HG03139 (cell line): ENCODE measurements around the gene ADCK1.
"Not testable (repeated sequence)": the region's sequence is repeated elsewhere in the genome, so short reads cannot be mapped to it uniquely, and the experiment has no call there.

Source experiments
- ATAC-seq: cut with Tn5 transposase; IDR thresholded peaks from one replicate; pipeline ENCODE4 v1.9.1; 2021; ENCODE audit not compliant: unreplicated experiment

ADCK1 gene

GRCh38 chr14:77897374-77897773, 97.5 kb downstream of the ADCK1 start:
- ATAC-seq: no peak

DNA sequence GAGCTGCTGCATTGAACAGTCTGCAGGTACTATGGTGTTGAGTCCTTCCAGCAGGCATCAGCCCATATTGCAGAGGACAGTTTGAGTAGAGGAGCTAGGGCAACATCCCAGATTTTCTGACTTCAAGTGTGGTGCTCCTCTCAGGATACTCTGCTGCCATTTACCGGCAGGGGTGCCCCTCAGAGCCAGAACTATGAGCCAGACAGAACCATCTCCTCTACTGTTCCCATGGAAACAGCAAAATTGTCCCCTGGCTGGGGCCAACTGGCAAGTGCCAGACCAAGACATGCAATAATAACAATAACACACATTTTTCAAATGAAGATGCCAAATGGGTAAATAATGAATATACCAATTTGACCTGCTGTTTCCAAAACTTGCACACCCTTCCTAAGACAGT, 102.9 kb downstream of the ADCK1 start:
- ATAC-seq: no peak

DNA sequence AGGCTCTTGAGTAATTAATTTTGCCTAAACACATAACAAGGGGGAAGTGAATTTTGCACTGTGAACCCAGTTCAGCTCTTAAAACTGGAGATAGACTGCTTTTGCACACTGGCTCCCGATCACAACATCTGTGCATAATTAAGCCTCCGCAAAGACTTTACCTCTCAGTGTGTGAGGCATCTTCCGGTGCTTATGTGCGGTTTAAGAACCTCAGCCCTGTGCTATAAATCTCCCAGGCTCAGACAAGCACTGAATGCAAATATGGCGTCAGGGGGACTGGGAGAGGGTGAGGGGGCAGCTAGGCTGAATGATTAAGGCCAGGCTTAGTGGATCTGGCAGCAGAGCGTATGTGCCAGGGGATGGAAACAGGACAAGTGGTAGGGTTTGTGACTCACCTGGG, 103.3 kb downstream of the ADCK1 start:
- ATAC-seq: no peak

DNA sequence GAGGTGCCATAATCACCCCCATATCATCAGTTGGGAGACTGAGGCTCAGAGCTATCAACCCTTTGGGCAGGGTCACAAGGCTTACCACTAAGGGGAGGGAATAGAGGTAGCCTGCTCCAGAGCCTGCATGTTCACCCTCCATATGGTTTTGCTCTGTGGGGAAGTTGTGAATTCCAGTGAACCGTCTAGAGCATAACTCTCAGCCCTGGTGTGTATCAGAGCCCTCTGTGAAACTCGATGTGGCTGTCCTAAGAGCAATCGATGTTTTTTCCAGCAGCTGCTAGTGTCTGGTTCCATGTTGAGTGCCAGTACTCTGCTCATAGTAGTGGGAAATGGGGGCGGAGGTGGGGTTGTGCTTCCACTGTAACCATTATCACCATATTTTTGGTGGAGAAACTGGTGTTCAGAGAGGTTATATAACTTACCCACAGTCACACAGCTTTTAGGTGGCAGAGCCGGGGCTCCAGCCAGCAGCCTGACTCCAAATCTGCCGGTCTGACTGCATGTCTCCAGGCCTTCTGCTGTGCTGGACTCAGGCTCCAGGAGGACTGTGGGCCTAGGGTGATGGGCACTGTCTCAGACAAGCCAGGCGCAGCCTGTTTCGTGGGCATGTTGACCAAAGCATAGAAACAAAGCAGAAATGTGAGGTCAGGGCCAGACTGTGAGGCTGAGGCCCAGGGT, 104.2 kb downstream of the ADCK1 start:
- ATAC-seq: no peak

GRCh38 chr14:77906446-77906845, 106.5 kb downstream of the ADCK1 start:
- ATAC-seq: no peak

GRCh38 chr14:77908847-77909246, 108.9 kb downstream of the ADCK1 start:
- no peak for ATAC-seq

DNA sequence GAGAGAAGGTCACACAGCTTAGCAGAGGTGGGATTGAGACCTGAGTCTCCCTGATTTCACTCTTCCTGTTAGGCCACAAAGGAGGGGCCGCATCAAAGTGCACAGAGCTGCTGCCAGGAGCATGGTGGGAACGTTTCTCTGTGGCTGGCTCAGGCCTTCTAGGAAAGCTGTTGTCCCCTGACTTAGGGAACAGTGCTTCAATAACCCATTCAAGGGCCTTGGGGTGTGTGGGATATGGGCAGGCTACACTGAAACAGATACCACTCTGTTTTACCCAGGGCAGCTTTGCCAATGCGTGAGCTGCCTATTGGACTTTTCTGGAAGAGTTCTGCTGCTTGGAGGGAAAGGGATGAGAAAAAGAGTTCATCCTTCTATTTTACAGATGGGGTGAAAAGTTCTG, 110.0 kb downstream of the ADCK1 start:
- no peak for ATAC-seq

DNA sequence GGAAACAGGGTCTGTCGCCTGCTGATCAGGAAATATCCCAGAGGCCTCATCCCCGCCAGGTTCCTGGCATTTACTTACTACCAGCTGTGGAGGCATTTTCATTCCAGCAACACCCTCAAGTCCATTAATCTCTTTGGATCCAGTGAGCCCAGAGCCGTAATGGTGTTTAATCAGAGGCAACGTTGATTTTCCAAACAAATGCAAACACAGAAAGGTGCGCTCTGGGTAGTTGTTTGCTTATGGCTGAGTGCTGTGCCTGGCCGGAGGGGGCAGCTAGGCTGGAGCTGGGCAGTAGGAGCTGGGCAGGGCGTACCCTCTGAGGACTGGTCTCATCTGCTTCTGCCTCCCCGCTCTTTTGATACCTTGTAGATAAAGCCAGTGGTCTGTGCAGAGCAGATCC, 110.6 kb downstream of the ADCK1 start:
- ATAC-seq: no peak

GRCh38 chr14:77911356-77911755, 111.4 kb downstream of the ADCK1 start:
- no peak for ATAC-seq

- ATAC-seq: no peak
These were observed 113.0 kb downstream of the ADCK1 start for GRCh38 chr14:77912754-77913556.

DNA sequence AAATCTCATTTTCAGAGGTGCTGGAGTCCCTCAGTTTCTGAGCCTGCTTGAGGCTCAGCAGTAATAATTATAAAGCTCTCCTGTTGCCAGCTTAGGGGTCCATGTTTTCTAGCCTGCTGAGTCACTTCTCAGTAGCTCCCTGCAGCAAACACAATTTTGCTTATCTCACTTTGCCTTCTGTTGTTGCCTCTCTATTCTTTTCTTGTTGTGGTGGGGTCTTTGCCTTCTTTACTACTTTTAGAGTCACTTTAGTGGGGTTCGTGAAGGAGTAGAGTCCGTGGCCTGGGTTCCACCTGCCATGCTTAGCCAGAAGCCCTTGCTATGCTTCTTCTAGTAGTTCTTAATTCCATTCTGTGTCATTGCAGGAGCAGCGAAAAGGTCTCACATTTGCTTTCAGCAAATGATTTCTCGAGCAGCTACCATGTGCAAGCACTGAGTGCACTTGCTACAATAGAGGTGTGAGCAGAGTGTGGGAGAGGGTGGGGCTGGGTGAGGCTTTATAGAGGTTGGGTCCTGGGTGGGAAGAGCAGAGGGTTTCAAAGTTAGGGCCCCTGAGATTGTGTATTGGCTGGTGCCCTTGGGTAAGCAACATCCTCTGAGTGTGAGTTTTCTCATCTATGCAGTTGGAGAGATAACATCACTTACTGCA, 114.3 kb downstream of the ADCK1 start:
- ATAC-seq: no peak

DNA sequence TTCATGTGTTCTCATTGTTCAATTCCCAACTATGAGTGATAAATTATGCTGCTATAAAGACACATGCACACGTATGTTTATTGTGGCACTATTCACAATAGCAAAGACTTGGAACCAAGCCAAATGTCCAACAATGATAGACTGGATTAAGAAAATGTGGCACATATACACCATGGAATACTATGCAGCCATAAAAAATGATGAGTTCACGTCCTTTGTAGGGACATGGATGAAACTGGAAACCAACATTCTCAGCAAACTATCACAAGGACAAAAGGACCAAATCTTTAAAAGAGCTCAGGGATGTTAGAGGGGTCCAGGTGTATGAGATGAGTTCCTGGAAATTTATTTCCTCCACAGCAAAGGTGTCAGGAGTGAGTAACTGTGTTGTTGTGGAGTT, 115.5 kb downstream of the ADCK1 start:
- not testable (repeated sequence) for ATAC-seq

- no peak for ATAC-seq
These were observed 117.7 kb downstream of the ADCK1 start for GRCh38 chr14:77917491-77918201.

- no peak for ATAC-seq
These were observed 118.5 kb downstream of the ADCK1 start for GRCh38 chr14:77918448-77918847.

GRCh38 chr14:77920312-77920711, 120.4 kb downstream of the ADCK1 start:
- no peak for ATAC-seq

DNA sequence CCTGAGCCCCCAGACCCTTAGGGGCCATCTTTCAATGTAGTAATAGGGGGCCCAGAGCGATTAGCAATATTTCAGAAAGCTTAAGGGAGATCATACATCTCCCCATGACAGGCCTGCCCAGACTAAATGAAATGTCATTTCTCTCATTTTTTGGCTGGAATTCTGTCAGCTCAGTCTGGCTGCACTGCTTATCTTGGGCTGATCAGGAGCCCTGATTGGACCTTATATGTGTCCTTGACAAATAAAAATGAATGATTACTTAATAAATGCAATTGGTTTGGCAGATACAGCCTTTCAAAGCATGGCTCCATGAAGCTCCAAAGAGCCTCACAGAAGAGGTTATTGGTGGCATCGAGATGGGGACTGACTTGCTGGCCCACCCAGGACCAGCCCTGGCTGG, 121.9 kb downstream of the ADCK1 start:
- no peak for ATAC-seq

- no peak for ATAC-seq
These were observed 123.4 kb downstream of the ADCK1 start for GRCh38 chr14:77923131-77923936.

DNA sequence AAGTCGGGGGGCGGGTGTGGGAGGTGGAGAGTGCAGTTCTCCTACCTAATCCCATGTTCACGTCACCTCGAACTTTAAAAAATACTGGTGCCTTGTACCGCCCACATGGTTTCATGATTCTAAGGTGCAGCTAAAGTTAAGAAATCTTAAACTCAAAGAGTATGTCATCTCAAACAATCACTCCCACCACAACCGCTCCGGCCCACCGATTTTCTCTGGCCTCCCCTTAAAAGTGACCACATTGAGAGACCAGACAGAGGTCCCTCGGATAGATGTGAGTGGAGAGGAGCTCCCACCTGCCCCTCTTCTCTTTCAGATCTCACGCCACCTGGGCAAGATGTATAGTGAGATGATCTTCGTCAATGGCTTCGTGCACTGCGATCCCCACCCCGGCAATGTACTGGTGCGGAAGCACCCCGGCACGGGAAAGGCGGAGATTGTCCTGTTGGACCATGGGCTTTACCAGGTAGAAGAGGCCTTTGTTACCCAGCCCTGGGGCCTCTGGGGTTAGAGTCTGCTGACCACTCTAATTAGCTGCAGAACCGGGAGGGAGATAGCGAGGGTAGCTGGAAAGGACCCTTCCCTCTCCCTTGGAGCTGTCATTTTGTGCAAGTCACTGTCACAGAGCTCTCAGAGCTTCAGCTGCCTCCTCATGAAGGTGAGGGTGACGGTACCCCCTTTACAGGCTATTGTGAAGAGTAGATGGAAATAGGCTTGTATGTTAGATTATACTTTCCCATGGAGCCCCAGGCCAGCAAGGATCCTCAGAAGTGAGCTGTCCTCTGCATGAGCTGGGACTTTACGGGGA, 124.4 kb downstream of the ADCK1 start:
- ATAC-seq: no peak

DNA sequence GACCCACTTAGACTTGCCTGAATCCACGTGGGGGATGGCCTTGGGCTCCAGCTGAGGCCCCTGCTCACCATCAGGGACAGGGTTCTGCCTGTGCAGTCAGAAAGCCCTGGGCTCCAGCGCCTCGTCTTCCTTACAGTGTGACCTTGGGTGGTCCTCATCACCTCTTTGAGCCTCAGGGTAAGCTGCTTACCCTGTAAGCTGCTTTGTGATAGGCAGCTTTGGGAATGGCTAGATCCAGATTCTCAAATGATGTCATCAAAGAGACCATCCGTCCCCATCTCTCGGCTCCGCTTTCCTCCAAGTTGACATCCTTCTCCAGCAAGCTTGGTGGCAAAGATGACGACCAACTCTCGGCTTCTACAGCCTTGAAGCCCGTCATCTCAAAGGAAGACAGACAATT, 127.0 kb downstream of the ADCK1 start:
- ATAC-seq: no peak

GRCh38 chr14:77931441-77931840, 131.5 kb downstream of the ADCK1 start:
- ATAC-seq: no peak
